ENCODE data around the gene CEACAM18. TPM values are rescaled to one million over a fixed set of nuclear protein-coding genes. Genes with fewer than 3 reads are reported as not detected.
"Not testable (repeated sequence)": the region's sequence is repeated elsewhere in the genome, so short reads cannot be mapped to it uniquely, and the experiment has no call there.

Gene CEACAM18
- total RNA-seq: not detected

- DNase-seq: no peak
Measured at GRCh38 chr19:51478381-51479234, at the start of gene CEACAM18. CEACAM18 (plus strand) TSS chr19:51478539.

- DNase-seq: no peak
Measured at GRCh38 chr19:51430221-51430620, 48.1 kb upstream of the CEACAM18 start.

DNA sequence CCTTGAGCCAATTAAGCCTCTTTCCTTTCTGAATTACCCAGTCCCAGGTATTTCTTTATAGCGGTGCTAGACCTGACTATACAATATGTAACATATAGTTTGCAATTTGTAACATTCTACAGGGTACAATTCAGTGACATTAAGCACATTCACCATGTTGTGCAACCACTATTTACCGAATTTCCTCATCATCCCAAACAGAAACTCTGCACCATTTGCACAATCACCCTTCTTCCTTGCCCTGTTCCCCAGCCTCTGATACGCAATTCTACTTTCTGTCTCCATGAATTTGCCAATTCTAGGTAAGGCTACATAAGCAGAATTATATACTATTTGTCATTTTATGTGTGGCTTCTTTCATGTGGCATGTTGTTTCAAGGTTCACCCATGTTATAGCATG, 47.2 kb upstream of the CEACAM18 start:
- no peak for DNase-seq

- no peak for DNase-seq
Measured at GRCh38 chr19:51433043-51433442, 45.3 kb upstream of the CEACAM18 start.

GRCh38 chr19:51434456-51434855, 43.9 kb upstream of the CEACAM18 start:
- no peak for DNase-seq

- DNase-seq: no peak
Measured at GRCh38 chr19:51439021-51439465, 39.3 kb upstream of the CEACAM18 start.

- no peak for DNase-seq
Measured at GRCh38 chr19:51440052-51440451, 38.3 kb upstream of the CEACAM18 start.

DNA sequence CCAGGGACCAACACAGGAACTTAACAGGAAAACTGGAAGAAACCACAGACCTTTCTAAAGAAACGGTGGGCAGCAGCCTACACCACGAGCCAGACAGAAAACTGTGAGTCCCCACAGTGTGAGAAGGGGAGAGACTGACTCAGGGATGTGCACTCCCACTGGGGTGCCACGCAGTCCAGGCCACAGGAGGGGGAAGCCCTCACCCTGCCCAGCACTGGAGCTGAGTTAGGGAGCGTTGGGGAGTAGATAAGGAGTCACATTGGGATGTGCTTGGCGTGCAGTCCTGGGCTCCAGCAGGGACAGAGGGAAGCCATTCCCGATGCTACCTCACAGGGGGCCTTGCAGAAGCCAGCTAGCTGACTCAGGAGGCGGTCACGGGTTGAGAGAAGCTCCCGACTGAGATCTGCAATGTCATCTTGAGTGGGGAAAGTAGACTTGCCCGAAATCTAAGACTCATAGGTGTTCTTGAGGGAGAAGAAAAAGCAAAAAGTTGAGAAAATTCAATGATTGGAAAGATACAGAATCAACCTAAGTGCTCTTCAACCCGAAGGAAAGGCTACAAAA, 37.4 kb upstream of the CEACAM18 start:
- DNase-seq: no peak

- DNase-seq: no peak
Measured at GRCh38 chr19:51441410-51442390, 36.6 kb upstream of the CEACAM18 start.

- not testable (repeated sequence) for DNase-seq
Measured at GRCh38 chr19:51447510-51447909, 30.8 kb upstream of the CEACAM18 start.

- no peak for DNase-seq
Measured at GRCh38 chr19:51448011-51448410, 30.3 kb upstream of the CEACAM18 start.

DNA sequence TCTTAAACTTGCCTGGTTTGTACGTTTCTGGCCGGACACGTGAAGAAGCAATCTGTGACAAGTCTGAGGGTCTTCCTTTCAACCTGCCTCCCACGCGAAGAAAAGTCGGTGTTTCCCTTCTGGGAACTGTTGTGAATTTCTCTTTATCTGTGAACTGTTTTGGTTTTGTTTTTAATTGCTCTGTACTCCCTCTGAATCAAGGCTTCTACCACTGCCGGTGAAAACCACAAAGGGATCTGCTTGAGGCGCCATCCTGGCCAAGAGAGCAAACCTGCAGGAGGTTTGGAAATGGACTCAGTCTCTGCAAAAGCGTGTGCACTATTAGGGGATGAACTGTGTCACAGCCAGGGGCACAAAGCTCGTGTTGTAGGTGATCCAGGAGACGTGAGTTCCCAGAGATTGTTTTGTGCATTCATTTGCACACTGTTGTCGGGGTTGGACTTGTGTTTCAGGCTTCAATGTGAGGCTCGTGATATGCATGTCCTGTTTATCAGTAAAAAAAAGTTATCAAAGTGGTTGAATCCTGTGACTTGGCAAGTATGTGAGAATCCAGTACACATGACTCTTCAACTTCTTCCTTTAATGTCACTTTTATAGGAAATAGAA, 29.8 kb upstream of the CEACAM18 start:
- DNase-seq: no peak

- no peak for DNase-seq
Measured at GRCh38 chr19:51450730-51451307, 27.5 kb upstream of the CEACAM18 start.

- no peak for DNase-seq
Measured at GRCh38 chr19:51456541-51457290, 21.6 kb upstream of the CEACAM18 start.

- DNase-seq: no peak
Measured at GRCh38 chr19:51457351-51458013, 20.9 kb upstream of the CEACAM18 start.

- no peak for DNase-seq
Measured at GRCh38 chr19:51458051-51458645, 20.2 kb upstream of the CEACAM18 start, which contains the start of gene SIGLEC8. SIGLEC8 (minus strand) TSS chr19:51458454; CDS start chr19:51458387, 67 bp downstream.

DNA sequence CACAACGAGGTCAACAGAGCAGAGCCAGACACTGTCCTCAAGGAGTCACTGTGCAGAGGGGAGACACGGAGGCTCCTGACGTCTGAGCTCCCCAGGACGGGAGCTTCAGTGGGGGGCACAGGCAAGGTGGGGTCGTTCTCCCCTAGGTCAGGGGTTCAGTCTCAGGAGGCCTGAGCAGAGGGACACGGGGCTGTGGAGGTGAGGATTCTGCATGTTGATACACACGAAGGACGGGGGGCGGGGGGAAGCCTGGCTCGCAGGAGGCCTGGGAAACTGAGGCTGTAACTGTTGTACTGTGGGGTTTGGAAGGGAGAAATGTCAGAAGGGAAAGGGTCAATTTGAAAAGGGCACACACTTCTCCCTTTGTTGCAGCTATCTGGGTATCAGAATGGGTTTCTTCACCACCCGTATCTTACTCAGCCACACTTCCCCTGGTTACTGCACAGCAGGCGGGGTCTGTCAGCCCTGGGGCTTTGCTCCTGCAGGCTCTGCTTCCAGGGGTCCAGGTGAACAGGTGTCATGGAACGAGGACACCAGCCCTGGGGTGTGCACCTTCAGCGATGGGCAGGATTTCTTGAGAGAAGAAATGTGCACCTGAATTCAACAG, 19.3 kb upstream of the CEACAM18 start:
- no peak for DNase-seq

- DNase-seq: no peak
Measured at GRCh38 chr19:51460164-51460992, 18.0 kb upstream of the CEACAM18 start.

All from occipital lobe (tissue), 2 donors.